SHP77 (cell line): ENCODE measurements around the gene NCOR1.
"Not testable (repeated sequence)": the region's sequence is repeated elsewhere in the genome, so short reads cannot be mapped to it uniquely, and the experiment has no call there.

Source experiments
- DNase-seq, 2 experiments: peaks; one replicate each; lab custom pipeline; 2025; lab: John Stamatoyannopoulos, UW

The NCOR1 gene

DNA sequence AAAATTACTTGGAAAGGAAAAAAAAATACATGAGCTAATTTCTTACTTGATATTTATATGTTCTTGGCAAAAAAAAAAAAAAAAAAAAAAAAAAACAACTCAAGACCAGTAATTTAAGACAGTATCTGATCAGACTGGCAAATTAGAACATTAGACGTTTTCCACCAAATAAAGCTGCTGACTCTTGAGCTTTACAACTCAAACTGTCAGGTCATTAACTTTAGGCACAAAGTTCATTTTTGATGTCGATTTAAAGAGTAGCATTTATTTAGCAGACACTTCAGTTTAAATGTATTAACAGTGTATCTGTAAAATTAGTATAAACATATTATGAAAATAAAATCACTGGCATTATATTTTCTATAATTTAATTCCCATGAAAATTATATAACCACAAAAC, 66.7 kb downstream of the NCOR1 start:
- DNase-seq: no peak

DNA sequence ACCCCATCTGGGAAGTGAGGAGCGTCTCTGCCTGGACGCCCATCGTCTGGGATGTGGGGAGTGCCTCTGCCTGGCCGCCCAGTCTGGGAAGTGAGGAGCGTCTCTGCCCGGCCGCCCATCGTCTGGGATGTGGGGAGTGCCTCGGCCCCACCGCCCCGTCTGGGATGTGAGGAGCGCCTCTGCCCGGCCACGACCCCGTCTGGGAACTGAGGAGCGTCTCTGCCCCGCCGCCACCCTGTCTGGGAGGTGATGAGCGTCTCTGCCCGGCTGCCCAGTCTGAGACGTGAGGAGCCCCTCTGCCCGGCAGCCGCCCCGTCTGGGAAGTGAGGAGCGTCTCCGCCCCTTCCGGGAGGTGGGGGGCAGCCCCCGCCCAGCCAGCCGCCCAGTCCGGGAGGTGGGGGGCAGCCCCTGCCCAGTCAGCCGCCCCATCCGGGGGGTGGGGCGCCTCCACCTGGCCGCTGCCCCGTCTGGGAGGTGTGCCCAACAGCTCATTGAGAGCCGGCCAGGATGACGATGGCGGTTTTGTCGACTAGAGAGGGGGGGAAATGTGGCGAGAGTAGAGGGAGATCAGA, 69.9 kb downstream of the NCOR1 start:
- DNase-seq: not testable (repeated sequence)

DNA sequence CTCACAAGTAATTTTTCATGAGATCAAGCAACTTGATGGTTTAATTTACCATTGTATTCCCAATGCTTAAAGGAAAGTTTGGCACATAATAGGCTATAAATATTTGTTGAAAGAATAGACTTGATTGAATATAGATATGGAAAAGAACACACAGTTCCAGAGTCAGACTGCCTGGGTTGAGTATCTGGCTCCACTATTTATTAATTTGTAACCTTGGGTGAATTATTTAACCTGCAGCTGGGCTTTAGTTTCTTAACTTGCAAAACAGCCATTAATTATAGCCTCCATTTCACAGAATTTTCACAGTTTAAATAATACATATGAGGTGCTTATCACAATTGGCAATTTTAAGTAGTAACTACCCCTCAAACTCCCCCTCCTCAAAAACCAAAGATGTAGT, 73.6 kb downstream of the NCOR1 start:
- DNase-seq: no peak

DNA sequence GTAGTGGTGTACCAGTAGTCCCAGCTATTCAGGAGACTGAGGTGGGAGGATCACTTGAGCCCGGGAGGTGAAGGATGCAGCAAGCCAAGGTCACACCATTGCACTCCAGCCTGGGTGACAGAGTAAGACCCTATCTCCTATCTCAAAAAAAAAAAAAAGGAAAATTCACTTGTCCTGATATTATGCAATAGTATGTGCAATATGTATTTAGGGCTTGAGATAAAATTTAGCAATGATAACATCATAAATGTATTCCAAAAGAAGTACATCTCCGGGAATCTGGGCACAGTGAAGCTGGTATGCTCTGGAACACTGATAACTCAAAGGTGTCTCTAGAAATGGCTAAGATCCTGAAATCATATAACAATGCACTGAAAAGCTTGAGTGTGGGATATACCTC, 74.5 kb downstream of the NCOR1 start:
- no peak for DNase-seq

DNA sequence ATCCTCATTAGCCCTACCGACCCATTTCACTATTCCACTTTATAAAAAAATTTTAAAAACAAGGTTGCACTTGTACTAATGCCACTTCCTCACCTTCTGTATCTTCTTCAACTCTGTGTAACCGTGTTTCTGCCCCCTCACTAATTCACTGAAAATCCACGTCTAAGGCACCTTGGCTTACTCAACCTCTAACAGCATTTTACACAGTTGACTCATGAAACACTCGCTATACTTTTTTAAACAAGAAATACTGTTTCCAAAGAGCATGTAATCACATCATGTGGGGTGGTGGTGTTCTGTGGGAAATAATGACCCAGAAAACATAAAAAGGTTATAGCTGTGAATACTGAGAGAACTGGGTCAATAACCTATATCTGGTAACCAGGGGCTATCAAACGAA, 79.9 kb downstream of the NCOR1 start:
- DNase-seq: no peak

DNA sequence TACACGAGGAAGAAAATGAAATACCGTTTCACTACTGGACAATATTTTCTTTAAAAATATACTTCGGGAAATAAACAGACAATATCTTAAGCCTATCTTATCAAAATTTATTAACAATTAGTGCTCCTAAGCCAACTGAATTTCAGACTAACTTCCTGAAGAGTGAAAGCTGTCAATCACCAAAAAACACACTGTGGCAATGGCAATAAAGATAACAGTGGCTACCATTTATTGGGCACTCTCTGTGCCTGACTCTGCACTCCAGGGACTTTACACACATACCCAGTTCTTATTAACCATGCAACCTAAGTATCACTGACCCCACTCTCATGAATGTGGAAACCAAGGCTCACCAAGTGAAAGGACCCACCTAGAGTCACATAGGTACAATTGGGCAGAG, 83.7 kb downstream of the NCOR1 start:
- DNase-seq: no peak

DNA sequence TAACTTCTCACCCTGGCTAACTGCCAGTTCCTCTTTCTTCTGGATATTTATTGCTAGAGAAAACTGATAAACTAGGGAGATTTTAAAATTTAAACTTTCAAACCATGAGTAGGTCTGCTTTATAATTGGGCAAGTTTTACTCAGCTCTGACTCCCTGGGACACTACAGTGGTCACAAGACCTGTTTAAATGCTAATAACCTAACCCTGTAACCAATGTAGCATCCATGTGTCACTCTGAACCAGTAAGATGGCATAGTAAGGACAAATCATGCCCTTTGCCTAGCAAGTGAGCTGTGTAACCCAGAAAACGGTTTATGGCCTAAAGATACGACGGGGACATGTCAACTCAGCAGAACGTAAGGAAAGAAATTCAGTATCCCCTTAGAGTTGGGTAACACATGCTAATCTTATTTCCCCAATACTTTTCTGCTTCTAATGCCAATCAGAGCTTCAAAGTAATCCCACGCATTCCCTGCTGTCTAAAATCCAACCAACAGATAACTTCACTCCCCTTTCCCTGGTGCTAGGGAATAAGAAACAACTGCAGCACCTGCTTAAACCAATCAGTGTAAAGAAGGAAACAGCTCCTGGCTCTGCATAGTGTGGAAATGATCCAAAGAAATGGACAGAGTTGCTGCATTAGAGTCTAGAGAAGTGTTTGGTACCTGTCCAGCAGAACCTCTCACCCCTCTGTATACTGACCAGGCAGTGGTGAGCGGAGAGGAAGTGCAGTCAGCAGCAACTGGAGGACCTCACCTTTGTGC, 85.7 kb downstream of the NCOR1 start:
- no peak for DNase-seq

DNA sequence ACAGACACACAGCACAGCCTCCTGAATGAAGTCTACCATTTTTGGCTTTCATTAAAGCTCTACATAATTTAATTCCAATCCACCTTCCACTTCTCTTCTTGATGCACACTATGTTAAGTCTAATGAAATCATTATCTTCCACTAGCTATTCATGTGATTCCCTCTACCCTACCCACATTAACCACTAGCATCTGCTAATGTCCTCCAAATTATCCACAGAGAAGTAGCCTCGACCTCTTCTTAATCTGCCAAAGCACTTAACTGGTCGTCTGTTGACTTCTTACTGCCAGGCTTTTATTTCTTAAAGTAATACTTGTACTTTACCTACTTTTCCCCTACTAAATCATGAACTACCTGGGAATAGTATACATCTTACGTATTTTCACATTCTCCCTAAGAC, 91.8 kb downstream of the NCOR1 start:
- no peak for DNase-seq

DNA sequence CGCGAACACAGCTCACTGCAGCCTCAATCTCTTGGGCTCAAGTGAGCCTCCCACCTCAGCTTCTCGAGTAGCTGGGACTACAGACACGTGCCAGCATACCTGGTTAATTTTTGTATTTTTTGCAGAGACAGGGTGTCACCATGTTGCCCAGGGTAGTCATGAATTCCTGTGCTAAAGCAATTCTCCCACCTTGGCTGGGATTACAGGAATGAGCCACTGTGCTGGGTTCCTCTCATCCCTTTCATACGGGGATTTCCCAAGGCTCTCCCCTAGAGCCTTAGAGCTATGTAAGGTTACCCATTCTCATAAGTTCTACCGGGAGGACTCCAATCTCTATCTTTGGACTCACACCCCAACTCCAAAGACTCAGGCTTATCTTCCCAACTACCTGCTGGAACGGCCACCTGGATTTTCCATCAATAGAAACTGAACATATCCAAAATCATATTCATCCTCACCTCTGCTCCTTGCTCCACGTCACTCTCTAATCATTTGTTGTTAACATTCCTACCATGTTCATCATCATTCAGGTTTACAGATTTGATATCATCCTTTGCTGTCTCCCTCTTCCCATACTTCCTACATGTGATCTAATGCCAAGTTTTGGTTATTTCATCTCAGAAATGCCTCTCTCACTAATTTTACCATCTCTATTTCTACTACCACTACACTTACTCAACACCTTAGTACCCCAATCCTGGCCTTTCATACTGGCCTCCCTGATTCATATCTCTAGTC, 92.5 kb downstream of the NCOR1 start:
- no peak for DNase-seq

DNA sequence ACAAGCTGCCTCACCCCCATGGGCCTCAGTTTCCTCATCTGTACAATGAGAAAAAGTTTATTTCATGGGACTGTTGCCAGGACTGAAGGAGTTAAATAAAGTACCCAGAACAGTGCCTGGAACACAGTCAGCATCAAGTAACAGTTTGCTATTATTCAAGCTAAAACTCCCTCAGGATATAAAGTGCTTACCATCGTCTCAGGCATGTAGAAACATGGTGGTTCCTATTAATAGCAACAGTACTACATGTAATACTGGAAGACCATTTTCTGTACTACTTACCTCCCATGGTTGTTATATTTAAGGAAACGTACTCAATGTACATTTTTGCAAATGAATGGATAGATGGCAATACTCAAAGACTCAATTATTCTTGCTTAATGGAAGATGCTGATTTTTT, 93.4 kb downstream of the NCOR1 start:
- no peak for DNase-seq

DNA sequence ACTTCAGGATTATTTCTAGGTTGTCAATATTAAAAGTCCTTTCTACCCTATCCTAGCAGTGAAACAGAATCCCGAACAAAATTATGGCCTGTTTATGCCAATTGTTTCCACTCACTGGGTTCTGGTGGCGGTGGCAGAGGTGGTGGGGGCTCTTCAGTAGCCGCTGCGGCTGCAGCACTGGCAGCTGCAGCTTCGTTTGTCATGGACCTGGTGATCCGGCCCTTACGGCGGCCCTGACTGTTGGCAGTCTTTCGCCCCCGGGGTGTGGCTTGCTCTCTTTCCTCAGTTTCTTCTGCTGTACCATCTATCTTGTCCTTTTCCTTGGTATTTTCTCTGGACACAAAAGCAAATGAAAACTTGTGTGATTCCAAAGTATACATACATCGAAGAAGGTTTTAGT, 94.4 kb downstream of the NCOR1 start:
- DNase-seq: no peak

DNA sequence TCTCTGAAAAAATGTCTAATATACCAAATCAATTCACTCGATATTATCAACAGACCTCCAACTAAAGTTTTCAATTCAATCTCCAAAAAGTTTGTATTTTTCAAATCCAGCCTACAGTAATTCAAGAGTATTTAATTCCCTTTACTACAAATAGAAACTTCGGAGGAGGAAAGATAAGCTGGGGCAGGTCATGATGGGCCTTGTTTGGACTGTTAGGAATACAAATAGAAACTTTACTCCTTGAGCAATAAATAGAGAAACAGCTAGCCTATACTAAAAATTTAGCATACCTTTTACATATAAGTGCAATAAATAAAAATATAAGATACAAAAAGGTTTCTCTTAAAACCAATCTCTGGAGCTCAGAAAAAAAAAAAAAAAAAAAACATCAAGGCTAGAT, 98.2 kb downstream of the NCOR1 start:
- DNase-seq: no peak

DNA sequence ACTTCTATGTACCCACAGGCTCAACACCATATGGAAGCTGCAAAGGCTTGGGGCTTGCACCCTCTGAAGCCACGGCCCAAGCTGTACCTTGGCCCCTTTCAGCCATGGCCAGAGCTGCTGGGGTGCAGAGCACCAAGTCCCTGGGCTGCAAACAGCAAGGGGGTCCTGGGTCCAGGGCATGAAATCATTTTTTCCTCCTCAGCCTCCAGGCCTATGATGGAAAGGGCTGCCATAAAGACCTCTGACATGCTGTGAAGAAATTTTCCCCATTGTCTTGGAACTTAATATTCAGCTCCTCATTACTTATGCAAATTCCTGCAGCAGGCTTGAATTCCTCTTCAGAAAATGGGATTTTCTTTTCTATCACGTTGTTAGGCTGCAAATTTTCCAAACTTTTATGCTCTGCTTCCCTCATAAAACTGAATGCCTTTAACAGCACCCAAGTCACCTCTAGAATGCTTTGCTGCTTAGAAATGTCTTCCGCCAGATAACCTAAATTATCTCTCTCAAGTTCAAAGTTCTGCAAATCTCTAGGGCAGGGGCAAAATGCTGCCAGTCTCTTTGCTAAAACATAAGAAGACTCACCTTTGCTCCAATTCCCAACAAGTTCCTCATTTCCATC, 100.1 kb downstream of the NCOR1 start:
- not testable (repeated sequence) for DNase-seq

DNA sequence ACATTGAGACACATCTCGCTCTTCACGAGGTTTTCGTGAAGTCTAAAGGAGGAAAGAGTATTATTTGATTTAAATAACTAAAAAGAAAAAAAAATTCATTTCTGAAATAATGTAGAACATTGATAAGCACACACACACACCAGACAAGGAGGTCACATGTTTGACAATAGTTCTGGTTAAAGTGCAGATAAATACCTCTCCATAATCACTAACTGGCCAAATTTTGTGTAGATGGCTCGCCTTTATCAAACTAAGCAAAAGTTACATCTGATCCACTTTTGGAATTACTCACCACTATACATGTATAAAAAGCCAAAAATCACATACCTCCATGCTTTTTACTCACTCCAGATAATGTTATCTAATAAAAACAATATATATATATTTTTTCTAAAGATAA, 106.5 kb downstream of the NCOR1 start:
- no peak for DNase-seq

DNA sequence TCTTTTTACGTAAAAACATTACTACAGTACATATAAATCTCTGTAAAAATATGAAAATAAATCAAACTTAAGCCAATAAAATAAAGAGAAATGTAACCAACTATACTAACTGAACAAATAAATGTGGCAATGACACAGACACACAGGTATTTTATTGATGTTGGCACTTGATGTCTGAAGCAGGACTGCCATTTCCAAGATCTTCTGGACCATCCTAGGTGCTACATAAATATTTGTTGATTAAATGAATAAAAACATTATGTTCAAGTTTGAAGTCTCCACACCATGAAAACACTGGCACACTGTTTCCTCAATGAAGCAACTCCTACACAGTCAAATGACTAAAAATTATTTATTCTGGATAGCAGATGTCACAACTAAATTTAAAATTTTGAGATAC, 106.9 kb downstream of the NCOR1 start:
- no peak for DNase-seq

DNA sequence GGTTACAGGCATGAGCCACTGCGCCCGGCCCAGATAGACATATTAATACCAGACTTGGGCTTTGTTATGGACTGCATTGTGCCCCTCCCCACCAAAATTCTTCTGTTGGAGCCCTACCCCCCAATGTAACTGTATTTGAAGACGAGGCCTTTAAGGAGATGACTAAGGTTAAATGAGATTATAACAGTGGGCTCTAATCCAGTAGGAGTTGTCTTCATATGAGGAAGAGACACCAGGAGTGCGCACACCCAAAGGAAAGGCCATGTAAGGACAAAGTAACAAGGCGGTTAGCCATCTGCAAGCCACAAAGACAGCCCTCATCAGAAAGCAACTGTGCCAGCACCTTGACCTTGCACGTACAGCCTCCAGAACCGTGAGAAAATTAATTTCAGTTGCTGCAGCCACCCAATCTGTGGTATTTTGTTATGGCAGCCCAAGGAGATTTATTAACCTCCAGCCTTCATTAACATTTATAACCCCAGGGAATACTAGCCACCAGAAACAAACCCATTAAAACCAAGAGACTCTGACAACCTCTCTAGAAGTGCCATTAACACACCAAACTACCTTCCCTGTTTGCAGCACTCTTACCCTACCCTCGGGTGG, 108.1 kb downstream of the NCOR1 start:
- DNase-seq: no peak

DNA sequence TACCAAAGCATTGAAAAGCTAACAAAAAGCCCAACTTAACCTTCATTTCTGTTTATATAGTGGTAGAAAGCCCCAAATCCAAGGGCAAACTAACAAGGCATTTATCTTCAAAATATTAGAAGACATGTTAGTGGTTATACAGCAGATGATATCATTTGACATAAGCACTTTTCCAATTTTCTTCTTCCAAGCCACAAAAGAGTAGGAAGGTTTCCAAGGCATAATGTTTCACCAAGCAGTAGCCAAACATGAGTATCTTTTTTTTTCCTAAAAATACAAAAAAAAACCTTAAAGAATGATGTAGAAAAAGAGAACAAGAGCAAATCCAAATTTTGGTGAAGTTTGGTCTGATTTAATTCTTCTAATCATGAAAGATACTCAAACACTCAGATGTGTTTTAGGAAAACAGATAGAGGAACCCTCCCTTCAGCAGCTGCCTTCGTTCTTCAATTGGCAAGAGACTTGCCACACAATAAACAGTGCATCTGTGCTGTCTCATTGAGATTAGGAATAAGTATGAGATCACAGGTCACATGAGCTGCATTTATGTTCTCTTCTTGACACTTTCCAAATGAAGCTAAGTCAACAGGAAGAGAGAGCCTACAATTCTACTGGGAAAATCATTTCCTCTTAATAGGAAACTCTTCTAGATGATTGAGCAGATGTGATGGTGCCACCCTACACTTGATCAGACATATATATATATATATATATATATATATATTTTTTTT, 109.0 kb downstream of the NCOR1 start:
- DNase-seq: peak; percentile 73 to 78

DNA sequence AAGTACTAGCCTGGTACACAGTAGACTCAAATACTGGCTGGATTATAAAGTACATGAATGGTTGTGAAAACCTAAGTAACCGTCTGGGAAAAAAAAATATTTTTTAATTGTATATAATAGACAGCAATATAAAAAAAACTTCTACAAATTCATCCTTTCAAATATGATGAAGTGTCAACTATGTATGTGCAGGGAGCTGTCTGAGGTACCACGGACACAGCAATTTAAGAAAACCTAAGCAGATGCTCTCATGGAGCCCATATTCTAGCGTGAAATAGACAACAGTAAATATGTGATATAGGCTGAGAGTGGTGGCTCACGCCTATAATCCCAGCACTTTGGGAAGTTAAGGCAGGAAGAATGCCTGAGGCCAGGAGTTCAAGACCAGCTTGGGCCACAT, 111.1 kb downstream of the NCOR1 start:
- no peak for DNase-seq

DNA sequence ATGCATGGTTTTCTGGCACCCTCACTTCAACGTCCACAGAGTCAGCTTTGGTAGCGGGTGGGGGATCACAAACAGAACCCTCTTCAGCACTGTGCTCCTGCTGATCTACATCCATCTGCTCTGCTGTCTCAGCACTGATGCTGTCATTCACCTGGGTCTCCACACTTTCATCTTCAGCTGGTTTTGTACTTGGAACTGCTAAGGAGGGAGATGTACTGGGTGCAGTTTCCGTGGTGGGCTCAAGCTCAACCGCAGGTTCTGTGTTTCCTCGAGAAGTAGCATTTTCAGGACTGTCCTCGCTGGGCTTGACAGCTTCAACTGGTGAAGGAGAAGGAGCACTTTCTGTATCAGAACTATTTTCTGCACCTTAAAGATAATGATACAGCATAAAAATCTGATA, 113.9 kb downstream of the NCOR1 start:
- DNase-seq: no peak

DNA sequence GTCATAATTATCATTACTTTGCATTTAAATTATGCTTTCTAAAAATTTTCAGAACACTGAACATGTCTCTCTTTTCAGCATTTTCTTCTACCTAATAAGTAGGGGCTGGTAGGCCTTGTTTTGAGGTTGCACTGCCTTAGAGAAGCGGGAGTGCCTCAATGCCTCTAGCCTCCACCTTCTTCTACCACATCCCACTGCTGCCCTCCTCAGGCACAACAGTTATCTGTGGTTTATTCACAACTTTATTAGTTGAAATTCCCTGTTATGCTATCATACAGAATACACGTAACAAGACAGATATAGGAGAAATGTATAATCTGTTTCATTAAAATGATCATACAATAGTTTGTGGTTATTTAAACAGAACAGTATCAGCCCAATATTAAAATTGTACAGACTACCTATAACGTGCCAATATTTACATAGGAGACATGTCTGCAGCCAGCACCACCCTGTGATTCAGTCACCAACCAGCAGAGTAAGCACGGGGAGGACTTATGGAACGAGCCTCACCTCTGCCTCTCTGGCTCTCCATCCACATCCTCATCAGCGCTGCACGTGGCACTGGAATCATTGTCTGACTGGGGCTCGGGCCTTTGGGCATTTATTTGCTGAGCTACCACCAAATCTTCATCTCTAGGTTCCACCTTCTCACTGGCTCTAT, 114.5 kb downstream of the NCOR1 start:
- DNase-seq: no peak

DNA sequence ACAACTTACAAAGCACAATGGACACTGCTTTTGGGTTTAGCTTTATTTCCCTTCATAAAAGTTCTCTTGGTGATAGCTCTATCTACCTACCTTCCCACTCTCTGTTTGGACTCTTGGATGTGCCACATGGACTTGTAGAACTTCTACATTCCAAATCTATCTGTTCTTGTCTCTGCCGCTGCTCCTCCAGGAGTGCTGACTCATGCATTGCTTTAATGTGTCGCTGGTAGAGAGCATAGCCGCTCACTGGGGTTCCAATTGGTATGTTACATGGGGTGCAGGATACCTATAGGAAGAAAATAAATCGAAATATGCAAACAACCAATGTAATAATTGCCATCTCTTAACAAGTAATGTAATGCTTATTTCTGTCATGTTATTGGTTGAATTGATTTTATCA, 123.6 kb downstream of the NCOR1 start:
- no peak for DNase-seq
